ENCODE data around the gene UBE2J2. TPM values are rescaled to one million over a fixed set of nuclear protein-coding genes. Genes with fewer than 3 reads are reported as not detected.

The UBE2J2 gene
- total RNA-seq, 1 experiment from 2014 or later = 83.4 TPM

GRCh38 chr1:1226566-1227362 is 46.9 kb downstream of the UBE2J2 start:
- H4K91ac ChIP-seq (ENCODE audit: insufficient read length, low read depth, low read length) = no peak overlapping the region
- Mint-ChIP-seq H3K4me3 (no peak overlapping the region), H3K27me3 (ENCODE audit: low read depth) (no peaks in the 10 kb centered on the region), H3K27ac (no peak overlapping the region), H3K36me3 (ENCODE audit: insufficient read depth in 1 of 3, low read depth in 3 of 3) (peaks cover 23 to 56% (median 48%) of the 10 kb centered on the region in 3 experiments), H3K9me3 (no peaks in the 10 kb centered on the region), H3K4me1 (peaks cover 7 to 8% of the 10 kb centered on the region in 2 experiments)
- H2BK15ac ChIP-seq (ENCODE audit: low read depth, low read length) = no peak overlapping the region
- no CpG with 5 or more reads among the region's 44 CpGs for WGBS (ENCODE audit: extremely low coverage, insufficient read length, low lambda C conversion rate)
- no peak overlapping the region for H2BK120ac ChIP-seq (ENCODE audit: low read depth, low read length, poor library complexity, severe bottlenecking)
- H3K27me3 ChIP-seq (ENCODE audit: insufficient read depth, low read length) = no peaks in the 10 kb centered on the region
- no peak overlapping the region for H3K18ac ChIP-seq (ENCODE audit: insufficient read length, low read depth, low read length)
- H2AK5ac ChIP-seq (ENCODE audit: insufficient read length, low read length) = no peak overlapping the region
- no peak overlapping the region for H3K9ac ChIP-seq (ENCODE audit: extremely low read depth, insufficient read length, low read length)
- no peaks in the 10 kb centered on the region for H3K9me3 ChIP-seq (ENCODE audit: control insufficient read depth, low read depth, low read length)
- H3K27ac ChIP-seq (ENCODE audit: insufficient read length, low read depth, low read length) = no peak overlapping the region
- H3K56ac ChIP-seq (ENCODE audit: insufficient read length, low read depth, low read length) = no peak overlapping the region
- H3K14ac ChIP-seq (ENCODE audit: insufficient read depth, low read length) = no peak overlapping the region
- TF ChIP-seq CTCF (conservative IDR thresholded peaks at IDR 0.05) = no peak
- peaks cover 6% of the 10 kb centered on the region for H3K23me2 ChIP-seq (ENCODE audit: insufficient read length, low read depth, low read length, poor library complexity, severe bottlenecking)
- H2BK12ac ChIP-seq (ENCODE audit: insufficient read length, low read depth, low read length) = no peak overlapping the region
- H2AFZ ChIP-seq (ENCODE audit: low read length) = no peak overlapping the region
- no peaks in the 10 kb centered on the region for H4K20me1 ChIP-seq (ENCODE audit: control insufficient read depth, insufficient read depth, insufficient read length)
- peaks cover 2% of the 10 kb centered on the region; the same call in 1 of the 2 replicates for H3K79me2 ChIP-seq (ENCODE audit: insufficient read depth, low read length)
- H2BK20ac ChIP-seq (ENCODE audit: low read depth, low read length, poor library complexity, severe bottlenecking) = no peak overlapping the region
- H3K4me2 ChIP-seq (ENCODE audit: insufficient read depth, insufficient read length, low read length) = no peak overlapping the region
- H3K23ac ChIP-seq (ENCODE audit: insufficient read length, low read depth, low read length) = no peak overlapping the region
- no peak overlapping the region for H3K4ac ChIP-seq (ENCODE audit: low read depth, low read length)
- H3K4me1 ChIP-seq (ENCODE audit: insufficient read depth, low read length) = no peaks in the 10 kb centered on the region
- peaks cover 2% of the 10 kb centered on the region for H3K79me1 ChIP-seq (ENCODE audit: insufficient read depth, low read depth, low read length, poor library complexity, severe bottlenecking)
- no peak overlapping the region for H4K8ac ChIP-seq (replicated peaks; ENCODE audit: insufficient read length, low read depth, low read length)
- H3T11ph ChIP-seq (ENCODE audit: low read length) = no peak overlapping the region
- H4K5ac ChIP-seq (ENCODE audit: insufficient read length, low read depth, low read length) = no peak overlapping the region
- no peak for DNase-seq
- H2BK5ac ChIP-seq (ENCODE audit: insufficient read length, low read length) = no peak overlapping the region

All from H9 (cell line).